ENCODE results near the gene EFHB.

The EFHB gene

GRCh38 chr3:19881852-19882251 lies 52.2 kb downstream of the EFHB start:
- TF ChIP-seq POLR2AphosphoS5 (IDR thresholded peaks at IDR 0.05; ENCODE audit: low read depth, low read length) (no peak), FOXP2 (optimal IDR thresholded peaks at IDR 0.05; ENCODE audit: borderline replicate concordance, extremely low read depth, extremely low read length, insufficient read depth) (no peak), REST (IDR thresholded peaks at IDR 0.05; ENCODE audit: insufficient read depth in 1 of 2, low read depth in 2 of 2, low read length in 2 of 2) (no peak), TAF1 (IDR thresholded peaks at IDR 0.05; ENCODE audit: borderline replicate concordance, insufficient read depth, low read length) (no peak), SIN3A (IDR thresholded peaks at IDR 0.05; ENCODE audit: borderline replicate concordance, insufficient read depth, low read length) (no peak)

- TF ChIP-seq TAF1 (IDR thresholded peaks at IDR 0.05; ENCODE audit: borderline replicate concordance, insufficient read depth, low read length) (no peak), REST (IDR thresholded peaks at IDR 0.05; ENCODE audit: insufficient read depth in 1 of 2, low read depth in 2 of 2, low read length in 2 of 2) (no peak), FOXP2 (optimal IDR thresholded peaks at IDR 0.05; ENCODE audit: borderline replicate concordance, extremely low read depth, extremely low read length, insufficient read depth) (no peak), POLR2AphosphoS5 (IDR thresholded peaks at IDR 0.05; ENCODE audit: low read depth, low read length) (no peak), SIN3A (IDR thresholded peaks at IDR 0.05; ENCODE audit: borderline replicate concordance, insufficient read depth, low read length) (no peak)
Observed at GRCh38 chr3:19881036-19881435, 53.0 kb downstream of the EFHB start.

- TF ChIP-seq FOXP2 (optimal IDR thresholded peaks at IDR 0.05; ENCODE audit: borderline replicate concordance, extremely low read depth, extremely low read length, insufficient read depth) = no peak
- TF ChIP-seq POLR2AphosphoS5 (IDR thresholded peaks at IDR 0.05; ENCODE audit: low read depth, low read length) = no peak
- TF ChIP-seq SIN3A (IDR thresholded peaks at IDR 0.05; ENCODE audit: borderline replicate concordance, insufficient read depth, low read length) = no peak
- TF ChIP-seq TAF1 (IDR thresholded peaks at IDR 0.05; ENCODE audit: borderline replicate concordance, insufficient read depth, low read length) = no peak
Observed at GRCh38 chr3:19877656-19878055, 56.4 kb downstream of the EFHB start.

GRCh38 chr3:19866751-19867347 lies 67.2 kb downstream of the EFHB start:
- TF ChIP-seq TAF1 (IDR thresholded peaks at IDR 0.05; ENCODE audit: borderline replicate concordance, insufficient read depth, low read length) (no peak), REST (IDR thresholded peaks at IDR 0.05; ENCODE audit: insufficient read depth in 1 of 2, low read depth in 2 of 2, low read length in 2 of 2) (no peak), SIN3A (IDR thresholded peaks at IDR 0.05; ENCODE audit: borderline replicate concordance, insufficient read depth, low read length) (no peak), POLR2AphosphoS5 (IDR thresholded peaks at IDR 0.05; ENCODE audit: low read depth, low read length) (no peak), FOXP2 (optimal IDR thresholded peaks at IDR 0.05; ENCODE audit: borderline replicate concordance, extremely low read depth, extremely low read length, insufficient read depth) (no peak)

All from PFSK-1 (cell line).